Measurements from ENCODE around the gene DRICH1.

GRCh38 chr22:23583836-23584235, 48.3 kb downstream of the DRICH1 start:
- TF ChIP-seq POLR2A (IDR thresholded peaks at IDR 0.05) = no peak
- TF ChIP-seq CTCF (IDR thresholded peaks at IDR 0.05) = no peak
